Measurements from ENCODE around the gene ITGA2. TPM values are rescaled to one million over a fixed set of nuclear protein-coding genes. Genes with fewer than 3 reads are reported as not detected.
A peak's percentile ranks its signal among the peaks of the same experiment; 100 is the strongest.

ITGA2 gene
- total RNA-seq, 3 donors from 2014 or later, result 8.0 to 20.3 (median 17.6) TPM

GRCh38 chr5:53090229-53090628 lies 101.1 kb downstream of the ITGA2 start:
- ATAC-seq, result no peak
- Histone ChIP-seq H3K4me3 (no peak overlapping the region), H3K9me3 (no peaks in the 10 kb centered on the region), H3K4me1 (ENCODE audit: low read depth) (no peaks in the 10 kb centered on the region), H3K36me3 (ENCODE audit: low read depth) (no peaks in the 10 kb centered on the region)
- no peak for TF ChIP-seq CTCF (IDR thresholded peaks at IDR 0.05)
- no peak for DNase-seq
- intact Hi-C loops (cut with DNase I, micrococcal nuclease), result no loop called here

- ATAC-seq (no peak), DNase-seq (no peak)
- H3K4me3 ChIP-seq, result no peak overlapping the region
- intact Hi-C loops (cut with DNase I, micrococcal nuclease), result no loop called here
- TF ChIP-seq CTCF (IDR thresholded peaks at IDR 0.05), result no peak
- no peaks in the 10 kb centered on the region for H3K36me3 ChIP-seq (ENCODE audit: low read depth)
- no peaks in the 10 kb centered on the region for H3K9me3 ChIP-seq
- no peaks in the 10 kb centered on the region for H3K4me1 ChIP-seq (ENCODE audit: low read depth)
Measured at GRCh38 chr5:53091289-53091688, 102.1 kb downstream of the ITGA2 start.

- H3K4me3 ChIP-seq, result no peak overlapping the region
- DNase-seq (no peak), ATAC-seq (no peak)
- no peak for TF ChIP-seq CTCF (IDR thresholded peaks at IDR 0.05)
- no peaks in the 10 kb centered on the region for H3K9me3 ChIP-seq
- no peaks in the 10 kb centered on the region for H3K4me1 ChIP-seq (ENCODE audit: low read depth)
- H3K36me3 ChIP-seq (ENCODE audit: low read depth), result no peaks in the 10 kb centered on the region
- intact Hi-C loops (cut with DNase I, micrococcal nuclease), result no loop called here
Measured at GRCh38 chr5:53092242-53092641, 103.1 kb downstream of the ITGA2 start.

GRCh38 chr5:53095217-53095616 lies 106.1 kb downstream of the ITGA2 start:
- no peak for TF ChIP-seq CTCF (IDR thresholded peaks at IDR 0.05)
- Histone ChIP-seq H3K4me1 (ENCODE audit: low read depth) (no peaks in the 10 kb centered on the region), H3K9me3 (no peaks in the 10 kb centered on the region), H3K4me3 (no peak overlapping the region), H3K36me3 (ENCODE audit: low read depth) (no peaks in the 10 kb centered on the region)
- ATAC-seq (no peak), DNase-seq (no peak)
- intact Hi-C loops (cut with DNase I, micrococcal nuclease), result loop anchor here in 1 of 2 donors (5.0 kb wide), 1 partner anchor 143 kb away; no protein-coding TSS in a partner anchor

- peak; percentile 71 for TF ChIP-seq CTCF (IDR thresholded peaks at IDR 0.05)
- DNase-seq (peak in 1 of 3 donors; percentile 82), ATAC-seq (peak; percentile 91)
- Histone ChIP-seq H3K4me1 (ENCODE audit: low read depth) (no peaks in the 10 kb centered on the region), H3K4me3 (no peak overlapping the region), H3K36me3 (ENCODE audit: low read depth) (no peaks in the 10 kb centered on the region), H3K9me3 (no peaks in the 10 kb centered on the region)
- intact Hi-C loops (cut with DNase I, micrococcal nuclease), result loop anchor here (1.0 to 5.0 kb wide), 2 partner anchors 144 to 148 kb away; no protein-coding TSS in a partner anchor
Measured at GRCh38 chr5:53095931-53096525, 106.9 kb downstream of the ITGA2 start.
